HCT116 (cell line): ENCODE data around the gene SGK2. TPM values are rescaled to one million over a fixed set of nuclear protein-coding genes. Genes with fewer than 3 reads are reported as not detected.

ENCODE experiments used
- ATAC-seq: fragments of 200-7000 bp; cut with Tn5 transposase; 2 replicates; pipeline ENCODE4 v1.9.1; 2020; ENCODE audit warnings: mild to moderate bottlenecking, moderate library complexity
- BruUV-seq: library from RNA; stranded (reverse); fragments of 400-500 nt; replicated peaks from 2 replicates; lab custom pipeline; 2021; lab: Mats Ljungman, UMichigan
- CTCF ChIA-PET: fragments of 300-600 bp; sonication (Branson Sonifier 250); formaldehyde crosslinking; loops from one replicate; lab custom pipeline; 2021; ENCODE audit warnings: antibody characterized with exemption; lab: Charles Lee
- POLR2A ChIA-PET: fragments of 300-600, 350-600 bp; sonication (Branson Sonifier 250); formaldehyde crosslinking; loops from one replicate; lab custom pipeline; 2021; ENCODE audit warnings: antibody characterized with exemption; lab: Charles Lee
- RAD21 ChIA-PET, 2 experiments: fragments of 300-600 bp; sonication (Branson Sonifier 250); formaldehyde crosslinking; loops; one replicate each; lab custom pipeline; 2023; ENCODE audit warnings: low total read pairs in 2 of 2; ENCODE audit not compliant: uncharacterized antibody in 2 of 2, unreplicated experiment in 2 of 2, low non-redundant PET in 1 of 2; lab: Charles Lee
- DNase-seq: peaks from one replicate; pipeline ENCODE4 v3.0.0-alpha.2; 2010; ENCODE audit warnings: low read depth, low spot score
- H2AFZ ChIP-seq: fragments of 200-600 bp; shearing (Covaris generic), sonication (generic); 2 replicates; pipeline ENCODE4 v1.6.1; 2017; ENCODE audit warnings: low read depth, mixed run types, mixed read lengths, antibody characterized with exemption, low read length; ENCODE audit not compliant: poor library complexity, severe bottlenecking
- H3K27ac ChIP-seq: 2 replicates; pipeline ENCODE4 v1.5.1; 2012; ENCODE audit warnings: low read depth, low read length
- H3K27me3 ChIP-seq: fragments of 200-600 bp; sonication (generic); 2 replicates; pipeline ENCODE4 v1.6.1; 2016; ENCODE audit warnings: mixed run types, low read length, mixed read lengths; ENCODE audit not compliant: insufficient read depth
- H3K36me3 ChIP-seq, 2 experiments: fragments of 200-500 bp in 1 of 2; fragments of 200-600 bp in 1 of 2; sonication (Bioruptor generic) in 1 of 2; sonication (generic) in 1 of 2; 2 replicates each; pipeline versions ENCODE4 v1.5.1 to v1.6.1; 2014 to 2016; ENCODE audit warnings: low read length in 2 of 2, inconsistent platforms in 1 of 2, mixed read lengths in 1 of 2, mixed run types in 1 of 2; ENCODE audit not compliant: insufficient read depth in 2 of 2, control insufficient read depth in 1 of 2
- H3K4me1 ChIP-seq, 2 experiments: fragments of 200-600 bp in 1 of 2; sonication (generic) in 1 of 2; 2 replicates each; pipeline versions ENCODE4 v1.5.1 to v1.6.1; 2012 to 2017; ENCODE audit warnings: low read length in 2 of 2, inconsistent platforms in 1 of 2, mild to moderate bottlenecking in 1 of 2, mixed read lengths in 1 of 2, mixed run types in 1 of 2, moderate library complexity in 1 of 2; ENCODE audit not compliant: insufficient read depth in 2 of 2, control insufficient read depth in 1 of 2
- H3K4me2 ChIP-seq: fragments of 200-600 bp; sonication (generic); 2 replicates; pipeline ENCODE4 v1.6.1; 2017; ENCODE audit warnings: mixed run types, low read length, mixed read lengths
- H3K4me3 ChIP-seq, 2 experiments: fragments of 200-600 bp in 1 of 2; sonication (generic) in 1 of 2; replicated peaks in 1 of 2; 2 replicates each; pipeline ENCODE4 v1.5.1; 2011 to 2016; ENCODE audit warnings: low read length in 2 of 2, control low read depth in 1 of 2, low read depth in 1 of 2, mild to moderate bottlenecking in 1 of 2, mixed read lengths in 1 of 2, mixed run types in 1 of 2
- H3K79me2 ChIP-seq: fragments of 200-600 bp; sonication (generic); 2 replicates; pipeline ENCODE4 v1.6.1; 2017; ENCODE audit warnings: mild to moderate bottlenecking, mixed run types, low read length, moderate library complexity, mixed read lengths; ENCODE audit not compliant: insufficient read depth
- H3K9ac ChIP-seq: fragments of 200-600 bp; sonication (generic); 2 replicates; pipeline ENCODE4 v1.6.1; 2016; ENCODE audit warnings: low read length, mixed read lengths
- H3K9me2 ChIP-seq: fragments of 200-600 bp; sonication (generic), shearing (Covaris generic); 2 replicates; pipeline ENCODE4 v1.6.1; 2017; ENCODE audit warnings: mixed run types, mild to moderate bottlenecking, moderate library complexity; ENCODE audit not compliant: insufficient read depth
- H3K9me3 ChIP-seq, 2 experiments: fragments of 200-500 bp in 1 of 2; fragments of 200-600 bp in 1 of 2; sonication (Bioruptor generic) in 1 of 2; sonication (generic) in 1 of 2; 2 replicates each; pipeline ENCODE4 v1.6.1; 2014 to 2017; ENCODE audit warnings: low read length in 2 of 2, mixed read lengths in 2 of 2, inconsistent platforms in 1 of 2, low read depth in 1 of 2, mild to moderate bottlenecking in 1 of 2, mixed run types in 1 of 2, moderate library complexity in 1 of 2; ENCODE audit not compliant: control insufficient read depth in 1 of 2, insufficient read depth in 1 of 2
- H4K20me1 ChIP-seq: fragments of 200-600 bp; sonication (generic), shearing (Covaris generic); 2 replicates; pipeline ENCODE4 v1.6.1; 2017; ENCODE audit warnings: mixed run types, mild to moderate bottlenecking, moderate library complexity; ENCODE audit not compliant: insufficient read depth
- CBX3 ChIP-seq: IDR thresholded peaks from 2 replicates; pipeline ENCODE4 v1.6.1; 2012; ENCODE audit warnings: low read depth
- CTCF ChIP-seq, 3 experiments: fragments of 200-600 bp in 1 of 3; sonication (generic) in 1 of 3; IDR thresholded peaks in 2 of 3; conservative IDR thresholded peaks in 1 of 3; 2 replicates each; pipeline ENCODE4 v1.5.1; 2012 to 2017; ENCODE audit warnings: low read depth in 2 of 3, low read length in 2 of 3, antibody characterized with exemption in 1 of 3, borderline replicate concordance in 1 of 3, control low read depth in 1 of 3, mild to moderate bottlenecking in 1 of 3, mixed read lengths in 1 of 3, mixed run types in 1 of 3, moderate library complexity in 1 of 3; ENCODE audit not compliant: insufficient read depth in 1 of 3
- EGR1 ChIP-seq: IDR thresholded peaks from 2 replicates; pipeline ENCODE4 v1.6.1; 2012; ENCODE audit warnings: low read depth
- ELF1 ChIP-seq: IDR thresholded peaks from 2 replicates; pipeline ENCODE4 v1.6.1; 2012; ENCODE audit warnings: low read depth, borderline replicate concordance
- EZH2 ChIP-seq: fragments of 200-600 bp; sonication (generic); IDR thresholded peaks from 2 replicates; pipeline ENCODE4 v1.6.1; 2017; ENCODE audit warnings: antibody characterized with exemption, mixed run types
- EZH2phosphoT487 ChIP-seq: fragments of 200-600 bp; IDR thresholded peaks from 2 replicates; pipeline ENCODE4 v1.6.1; 2018; ENCODE audit warnings: antibody characterized with exemption, borderline replicate concordance
- FOSL1 ChIP-seq: IDR thresholded peaks from 2 replicates; pipeline ENCODE4 v1.6.1; 2012; ENCODE audit warnings: low read depth
- JUND ChIP-seq: IDR thresholded peaks from 2 replicates; pipeline ENCODE4 v1.6.1; 2012
- MAX ChIP-seq: IDR thresholded peaks from 2 replicates; pipeline ENCODE4 v1.6.1; 2012
- POLR2A ChIP-seq: IDR thresholded peaks from 2 replicates; pipeline ENCODE4 v1.7.0; 2011; ENCODE audit warnings: borderline replicate concordance; ENCODE audit not compliant: insufficient read depth, insufficient read length; ENCODE audit errors: extremely low read depth
- POLR2AphosphoS5 ChIP-seq: IDR thresholded peaks from 2 replicates; pipeline ENCODE4 v1.6.1; 2011; ENCODE audit warnings: mild to moderate bottlenecking, low read depth, low read length, moderate library complexity
- RAD21 ChIP-seq: IDR thresholded peaks from 2 replicates; pipeline ENCODE4 v1.6.1; 2012; ENCODE audit warnings: low read depth, mild to moderate bottlenecking
- SP1 ChIP-seq: IDR thresholded peaks from 2 replicates; pipeline ENCODE4 v1.6.1; 2012; ENCODE audit warnings: low read depth
- TCF7L2 ChIP-seq: IDR thresholded peaks from 2 replicates; pipeline ENCODE4 v1.7.0; 2011; ENCODE audit warnings: borderline replicate concordance, inconsistent platforms; ENCODE audit not compliant: insufficient read depth, insufficient read length; ENCODE audit errors: extremely low read depth
- YY1 ChIP-seq: IDR thresholded peaks from 2 replicates; pipeline ENCODE4 v1.6.1; 2011; ENCODE audit warnings: low read length, low read depth, moderate library complexity, mild to moderate bottlenecking; ENCODE audit not compliant: insufficient replicate concordance; ENCODE audit errors: extremely low read depth
- ZFX ChIP-seq: fragments of 450-650 bp; IDR thresholded peaks from 2 replicates; pipeline ENCODE4 v1.6.1; 2017
- intact Hi-C: fragments of 100-400 bp; cut with micrococcal nuclease; formaldehyde crosslinking; loops from 2 replicates; pipeline ENCODE4 v1.10.0; 2022
- total RNA-seq: library from RNA; stranded (reverse); gene quantifications from one replicate; pipeline ENCODE4 v1.2.1, GENCODE V29; 2021; ENCODE audit not compliant: unreplicated experiment
- TF ChIP-seq, protein P1 (sequence below): IDR thresholded peaks from 2 replicates; pipeline ENCODE4 v1.6.1; 2012; ENCODE audit warnings: low read depth
- TF ChIP-seq, protein P2 (sequence below): IDR thresholded peaks from 2 replicates; pipeline ENCODE4 v1.6.1; 2012

SGK2 gene
- total RNA-seq, 1 experiment from 2014 or later, result 2.3 TPM

- H3K9me2 ChIP-seq, result no peaks in the 10 kb centered on the region
- ChIA-PET RAD21 (interaction anchor here in 1 of 2 experiments (0.6 kb wide), 1 partner anchor 578 kb away, joined by 3 read pairs; no protein-coding TSS in a partner anchor), POLR2A (no interaction called here), CTCF (interaction anchor here (1.2 to 5.4 kb wide), 5 partner anchors 10 to 210 kb away, joined by 3 to 76 read pairs (median 9); no protein-coding TSS in a partner anchor)
- no peak for DNase-seq
- H3K9ac ChIP-seq, result no peak overlapping the region
- H3K27ac ChIP-seq, result no peak overlapping the region
- TF ChIP-seq CTCF (IDR thresholded peaks at IDR 0.05 in 2 of 3, conservative IDR thresholded peaks at IDR 0.05 in 1 of 3; ENCODE audit: borderline replicate concordance in 1 of 3, insufficient read depth in 1 of 3, low read depth in 2 of 3, low read length in 2 of 3) (no peak), EZH2 (no peak), EZH2phosphoT487 (no peak), YY1 (no peak), POLR2A (no peak), SP1 (no peak), MAX (no peak), RAD21 (no peak), TCF7L2 (no peak), ZFX (no peak), EGR1 (no peak), CBX3 (no peak), FOSL1 (no peak), ELF1 (no peak), POLR2AphosphoS5 (no peak), JUND (no peak)
- TF ChIP-seq, protein P1, sequence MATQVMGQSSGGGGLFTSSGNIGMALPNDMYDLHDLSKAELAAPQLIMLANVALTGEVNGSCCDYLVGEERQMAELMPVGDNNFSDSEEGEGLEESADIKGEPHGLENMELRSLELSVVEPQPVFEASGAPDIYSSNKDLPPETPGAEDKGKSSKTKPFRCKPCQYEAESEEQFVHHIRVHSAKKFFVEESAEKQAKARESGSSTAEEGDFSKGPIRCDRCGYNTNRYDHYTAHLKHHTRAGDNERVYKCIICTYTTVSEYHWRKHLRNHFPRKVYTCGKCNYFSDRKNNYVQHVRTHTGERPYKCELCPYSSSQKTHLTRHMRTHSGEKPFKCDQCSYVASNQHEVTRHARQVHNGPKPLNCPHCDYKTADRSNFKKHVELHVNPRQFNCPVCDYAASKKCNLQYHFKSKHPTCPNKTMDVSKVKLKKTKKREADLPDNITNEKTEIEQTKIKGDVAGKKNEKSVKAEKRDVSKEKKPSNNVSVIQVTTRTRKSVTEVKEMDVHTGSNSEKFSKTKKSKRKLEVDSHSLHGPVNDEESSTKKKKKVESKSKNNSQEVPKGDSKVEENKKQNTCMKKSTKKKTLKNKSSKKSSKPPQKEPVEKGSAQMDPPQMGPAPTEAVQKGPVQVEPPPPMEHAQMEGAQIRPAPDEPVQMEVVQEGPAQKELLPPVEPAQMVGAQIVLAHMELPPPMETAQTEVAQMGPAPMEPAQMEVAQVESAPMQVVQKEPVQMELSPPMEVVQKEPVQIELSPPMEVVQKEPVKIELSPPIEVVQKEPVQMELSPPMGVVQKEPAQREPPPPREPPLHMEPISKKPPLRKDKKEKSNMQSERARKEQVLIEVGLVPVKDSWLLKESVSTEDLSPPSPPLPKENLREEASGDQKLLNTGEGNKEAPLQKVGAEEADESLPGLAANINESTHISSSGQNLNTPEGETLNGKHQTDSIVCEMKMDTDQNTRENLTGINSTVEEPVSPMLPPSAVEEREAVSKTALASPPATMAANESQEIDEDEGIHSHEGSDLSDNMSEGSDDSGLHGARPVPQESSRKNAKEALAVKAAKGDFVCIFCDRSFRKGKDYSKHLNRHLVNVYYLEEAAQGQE, result no peak
- TF ChIP-seq, protein P2, sequence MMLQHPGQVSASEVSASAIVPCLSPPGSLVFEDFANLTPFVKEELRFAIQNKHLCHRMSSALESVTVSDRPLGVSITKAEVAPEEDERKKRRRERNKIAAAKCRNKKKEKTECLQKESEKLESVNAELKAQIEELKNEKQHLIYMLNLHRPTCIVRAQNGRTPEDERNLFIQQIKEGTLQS, result no peak
- no peaks in the 10 kb centered on the region for H3K4me1 ChIP-seq
- no peaks in the 10 kb centered on the region for H4K20me1 ChIP-seq
- peaks cover 0 to 11% of the 10 kb centered on the region in 2 experiments; a peak in 1 of 4 replicates for H3K36me3 ChIP-seq
- BruUV-seq, result no TSS peak
- H2AFZ ChIP-seq, result no peak overlapping the region
- no peaks in the 10 kb centered on the region for H3K79me2 ChIP-seq
- ATAC-seq, result no peak
- H3K27me3 ChIP-seq, result no peaks in the 10 kb centered on the region
- H3K4me2 ChIP-seq, result no peak overlapping the region
- intact Hi-C loops, result loop anchor here (1.0 to 10.0 kb wide), 4 partner anchors 153 to 656 kb away; no protein-coding TSS in a partner anchor
- H3K9me3 ChIP-seq, result no peaks in the 10 kb centered on the region
- H3K4me3 ChIP-seq, result no peak overlapping the region
Measured at GRCh38 chr20:43538878-43539700, 19.7 kb upstream of the SGK2 start.
